HUES48 (cell line): ENCODE measurements around the gene MYO7B.

ENCODE experiments used
- H3K27ac ChIP-seq: one replicate; pipeline ENCODE4 v1.7.0; 2013; ENCODE audit warnings: low read depth, low read length, inconsistent platforms
- H3K27me3 ChIP-seq: 2 replicates; pipeline ENCODE4 v1.6.1; 2013; ENCODE audit warnings: mild to moderate bottlenecking, low read length; ENCODE audit not compliant: control insufficient read depth, insufficient read depth
- H3K36me3 ChIP-seq: 2 replicates; pipeline ENCODE4 v1.6.1; 2013; ENCODE audit warnings: low read length; ENCODE audit not compliant: control insufficient read depth, insufficient read depth
- H3K4me1 ChIP-seq: 2 replicates; pipeline ENCODE4 v1.6.1; 2013; ENCODE audit warnings: mild to moderate bottlenecking, low read length; ENCODE audit not compliant: control insufficient read depth, insufficient read depth
- H3K4me3 ChIP-seq: 2 replicates; pipeline ENCODE4 v1.5.1; 2013; ENCODE audit warnings: mild to moderate bottlenecking, low read depth, low read length
- H3K9ac ChIP-seq: 2 replicates; pipeline ENCODE4 v1.6.1; 2013; ENCODE audit warnings: mild to moderate bottlenecking, low read depth, low read length, moderate library complexity
- H3K9me3 ChIP-seq: 2 replicates; pipeline ENCODE4 v1.6.1; 2013; ENCODE audit warnings: low read length; ENCODE audit not compliant: control insufficient read depth, insufficient read depth

MYO7B gene

DNA sequence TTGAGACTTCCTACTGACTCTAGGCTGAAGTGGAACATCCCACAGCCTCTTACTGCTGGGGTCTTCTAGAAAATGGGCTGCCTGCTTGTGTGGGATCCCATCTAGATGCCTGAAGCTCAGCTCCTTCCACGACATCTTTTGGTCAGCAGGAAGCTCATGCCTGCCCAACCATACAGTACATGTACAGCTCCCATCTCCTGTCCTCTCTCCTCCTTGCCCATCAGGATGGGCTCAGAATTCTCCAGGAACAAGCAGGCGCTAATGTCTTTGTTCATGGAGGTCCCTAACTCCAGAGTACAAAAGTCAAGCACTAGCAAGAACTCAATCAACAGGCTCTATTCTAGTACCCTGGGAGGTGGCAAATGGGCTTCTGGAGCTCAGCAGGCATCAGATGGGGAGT, 78.8 kb downstream of the MYO7B start:
- H3K9me3 ChIP-seq = no peaks in the 10 kb centered on the region
- no peak overlapping the region for H3K4me3 ChIP-seq
- H3K9ac ChIP-seq = no peak overlapping the region
- no peaks in the 10 kb centered on the region for H3K27me3 ChIP-seq
- no peaks in the 10 kb centered on the region for H3K36me3 ChIP-seq
- no peaks in the 10 kb centered on the region for H3K4me1 ChIP-seq
- no peak overlapping the region for H3K27ac ChIP-seq

DNA sequence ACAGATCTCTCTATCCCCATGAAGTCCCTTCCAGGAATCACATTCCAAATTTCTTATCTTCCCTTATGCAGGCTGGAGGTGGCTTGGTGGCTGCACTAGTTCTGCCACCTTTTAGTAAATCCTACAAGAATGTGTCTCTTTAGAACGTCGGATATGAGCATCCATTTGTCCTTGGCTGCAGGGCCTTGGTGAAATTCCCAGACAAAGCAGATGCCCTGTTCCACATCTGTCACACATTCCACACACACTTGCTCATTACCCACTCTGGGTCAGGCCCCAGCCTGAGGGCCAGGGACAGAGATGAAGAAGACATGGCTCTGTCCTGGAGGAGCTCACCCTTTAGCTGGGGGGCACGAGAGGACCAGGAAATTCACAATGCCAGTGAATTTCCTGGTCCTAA, 79.2 kb downstream of the MYO7B start:
- Histone ChIP-seq H3K4me1 (no peaks in the 10 kb centered on the region), H3K27ac (no peak overlapping the region), H3K27me3 (no peaks in the 10 kb centered on the region), H3K36me3 (no peaks in the 10 kb centered on the region), H3K9ac (no peak overlapping the region), H3K9me3 (no peaks in the 10 kb centered on the region), H3K4me3 (no peak overlapping the region)

DNA sequence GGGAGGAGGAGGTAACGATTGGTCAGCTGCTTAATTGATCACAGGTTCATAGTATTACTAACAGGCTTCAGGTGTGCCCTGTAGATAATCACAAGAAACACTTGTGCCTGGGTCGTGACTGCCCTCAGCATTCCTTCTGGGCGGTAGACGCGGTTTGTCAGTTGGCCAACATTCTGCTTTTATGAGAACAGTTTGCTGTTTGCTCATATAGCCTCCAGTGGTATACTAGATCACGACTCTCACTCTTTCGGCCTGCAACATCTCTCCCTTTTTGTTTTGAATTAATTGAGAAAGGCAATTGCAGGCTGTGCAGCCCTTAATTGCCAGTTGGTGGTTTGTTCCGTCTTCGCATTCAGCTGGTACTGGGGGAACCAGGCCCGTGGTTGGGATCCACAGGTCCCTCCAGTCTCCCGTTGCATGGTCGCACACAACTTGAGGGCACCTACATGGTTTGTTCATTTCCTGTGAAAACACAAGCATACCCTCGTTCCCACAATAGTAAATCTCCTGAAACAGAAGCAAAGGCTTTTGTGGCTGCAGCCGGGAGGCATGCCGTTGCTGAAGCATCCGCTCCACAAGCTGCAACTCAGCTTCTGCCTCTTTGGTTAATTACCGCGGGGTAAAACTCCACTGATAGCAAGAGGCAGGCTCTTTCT, 80.2 kb downstream of the MYO7B start:
- H3K4me3 ChIP-seq = no peak overlapping the region
- no peaks in the 10 kb centered on the region for H3K27me3 ChIP-seq
- no peak overlapping the region for H3K27ac ChIP-seq
- no peaks in the 10 kb centered on the region for H3K36me3 ChIP-seq
- no peak overlapping the region for H3K9ac ChIP-seq
- no peaks in the 10 kb centered on the region for H3K9me3 ChIP-seq
- H3K4me1 ChIP-seq = no peaks in the 10 kb centered on the region

DNA sequence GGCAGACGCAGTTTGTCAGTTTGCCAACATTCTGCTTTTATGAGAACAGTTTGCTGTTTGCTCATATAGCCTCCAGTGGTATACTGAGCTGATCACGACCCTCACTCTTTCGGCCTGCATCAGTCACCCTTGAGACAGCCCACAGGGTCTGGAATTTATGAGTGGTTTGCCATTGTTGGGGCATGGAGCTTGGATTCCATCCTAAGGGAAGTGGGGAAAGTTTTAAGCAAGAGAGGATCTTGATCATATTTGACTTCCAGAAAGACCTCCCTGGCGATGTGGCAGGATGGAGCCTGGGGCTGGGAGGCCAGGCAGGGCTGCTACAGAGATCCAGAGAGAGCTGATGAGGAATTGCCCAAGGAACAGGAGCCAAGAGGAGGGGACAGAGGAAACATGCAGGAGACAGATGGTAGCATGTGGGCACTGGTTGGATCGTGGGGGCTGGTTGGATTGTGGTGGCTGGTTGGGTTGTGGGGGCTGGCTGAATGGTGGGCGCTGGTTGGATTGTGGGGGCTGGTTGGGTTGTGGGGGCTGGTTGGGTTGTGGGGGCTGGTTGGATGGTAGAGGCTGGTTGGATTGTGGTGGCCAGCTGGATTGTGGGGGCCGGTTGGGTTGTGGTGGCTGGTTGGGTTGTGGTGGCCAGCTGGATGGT, 83.2 kb downstream of the MYO7B start:
- no peak overlapping the region for H3K9ac ChIP-seq
- H3K27me3 ChIP-seq = no peaks in the 10 kb centered on the region
- H3K9me3 ChIP-seq = no peaks in the 10 kb centered on the region
- H3K27ac ChIP-seq = no peak overlapping the region
- H3K4me1 ChIP-seq = no peaks in the 10 kb centered on the region
- H3K36me3 ChIP-seq = no peaks in the 10 kb centered on the region
- H3K4me3 ChIP-seq = no peak overlapping the region

DNA sequence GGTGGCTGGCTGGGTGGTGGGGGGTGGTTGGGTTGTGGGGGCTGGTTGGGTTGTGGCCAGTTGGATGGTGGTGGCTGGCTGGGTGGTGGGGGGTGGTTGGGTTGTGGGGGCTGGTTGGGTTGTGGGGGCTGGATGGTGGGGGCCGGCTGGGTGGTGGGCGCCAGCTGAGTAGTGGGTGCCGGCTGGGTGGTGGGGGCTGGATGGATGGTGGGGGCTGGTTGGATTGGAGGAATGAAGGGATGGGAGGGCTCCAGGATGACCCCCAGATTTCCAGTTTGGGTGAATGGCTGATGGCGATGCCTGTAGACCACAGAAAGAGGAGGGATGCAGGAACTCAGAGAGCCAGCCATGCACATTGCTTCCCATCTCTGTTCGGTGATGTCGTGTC, 83.7 kb downstream of the MYO7B start:
- Histone ChIP-seq H3K36me3 (no peaks in the 10 kb centered on the region), H3K4me1 (no peaks in the 10 kb centered on the region), H3K4me3 (no peak overlapping the region), H3K9ac (no peak overlapping the region), H3K27ac (no peak overlapping the region), H3K27me3 (no peaks in the 10 kb centered on the region), H3K9me3 (no peaks in the 10 kb centered on the region)

DNA sequence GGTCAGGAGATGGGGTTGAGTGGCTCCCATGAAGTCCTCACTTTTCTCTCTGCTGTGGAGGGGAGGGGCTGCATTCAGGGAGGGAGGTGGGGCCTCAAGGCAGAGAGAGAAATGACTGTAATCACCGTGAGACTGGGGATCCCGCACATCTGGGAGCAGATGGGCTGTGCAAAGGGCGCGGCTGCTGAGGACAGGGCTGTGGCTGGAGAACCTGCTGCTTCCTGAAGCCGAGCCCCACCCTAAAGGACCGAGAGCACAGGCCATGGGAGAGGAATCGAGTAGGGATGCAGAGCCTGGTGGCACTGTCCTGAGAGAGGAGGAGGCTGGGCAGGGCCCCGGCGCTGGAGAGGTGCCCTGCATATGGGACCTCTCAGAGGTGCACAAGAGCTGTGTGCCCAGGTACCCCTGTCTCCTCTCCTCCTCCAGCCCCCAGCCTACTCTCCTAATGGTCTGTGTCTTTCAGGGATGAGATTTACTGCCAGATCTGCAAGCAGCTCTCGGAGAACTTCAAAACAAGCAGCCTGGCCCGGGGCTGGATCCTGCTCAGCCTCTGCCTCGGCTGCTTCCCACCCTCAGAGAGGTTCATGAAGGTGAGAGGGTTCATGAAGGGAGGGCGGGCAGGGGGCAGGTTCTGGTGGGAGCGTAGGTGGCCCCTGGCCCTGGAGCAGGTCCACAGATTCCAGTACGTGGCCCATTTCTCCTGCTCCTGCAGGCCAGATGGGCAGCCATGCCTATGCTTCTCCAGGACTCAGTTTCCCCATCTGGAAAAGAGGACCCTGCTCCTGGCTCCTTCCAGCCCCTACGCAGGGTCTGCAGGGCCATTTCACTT, 84.6 kb downstream of the MYO7B start:
- Histone ChIP-seq H3K9me3 (no peaks in the 10 kb centered on the region), H3K4me3 (no peak overlapping the region), H3K4me1 (no peaks in the 10 kb centered on the region), H3K9ac (no peak overlapping the region), H3K27me3 (no peaks in the 10 kb centered on the region), H3K27ac (no peak overlapping the region), H3K36me3 (no peaks in the 10 kb centered on the region)

DNA sequence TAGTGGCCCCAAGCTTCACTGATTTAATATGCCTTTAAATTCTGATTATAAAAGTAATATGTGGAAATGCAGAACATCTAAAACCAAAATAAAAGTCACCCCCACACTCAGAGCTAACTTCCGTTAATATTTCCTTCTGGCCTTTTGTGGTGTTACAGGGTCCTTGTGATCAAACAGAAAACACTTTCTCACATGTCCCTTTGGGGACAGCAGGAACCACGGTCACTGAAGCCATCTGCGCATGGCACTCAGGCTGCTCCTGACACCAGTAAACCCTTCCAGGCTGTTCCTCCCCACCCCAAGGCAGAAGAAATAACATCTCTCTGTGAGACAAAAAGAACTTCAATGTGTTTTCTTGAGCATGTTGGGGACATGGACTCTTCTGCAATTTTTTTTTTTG, 85.4 kb downstream of the MYO7B start:
- Histone ChIP-seq H3K4me3 (no peak overlapping the region), H3K9ac (no peak overlapping the region), H3K36me3 (no peaks in the 10 kb centered on the region), H3K9me3 (no peaks in the 10 kb centered on the region), H3K27me3 (no peaks in the 10 kb centered on the region), H3K27ac (no peak overlapping the region), H3K4me1 (no peaks in the 10 kb centered on the region)

DNA sequence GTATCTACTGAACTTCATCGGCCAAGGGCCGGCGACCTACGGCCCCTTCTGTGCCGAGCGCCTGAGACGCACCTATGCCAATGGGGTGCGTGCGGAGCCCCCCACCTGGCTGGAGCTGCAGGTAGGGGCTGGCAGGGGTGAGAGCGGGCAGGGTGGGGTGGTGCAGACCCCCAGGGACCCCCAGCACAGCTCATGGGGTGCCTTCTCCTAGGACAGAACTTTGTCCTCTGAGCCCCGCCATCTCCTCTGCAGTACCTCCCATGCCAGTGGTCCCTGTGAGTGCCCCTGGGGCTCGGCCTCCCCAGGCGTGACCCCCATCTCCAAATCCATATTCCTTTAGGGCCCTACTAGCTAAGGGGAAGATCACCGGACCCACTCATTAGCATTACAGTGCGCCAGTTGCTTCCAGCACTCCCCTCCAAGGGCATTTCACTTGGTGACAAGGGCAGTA, 86.5 kb downstream of the MYO7B start:
- Histone ChIP-seq H3K9me3 (no peaks in the 10 kb centered on the region), H3K4me3 (no peak overlapping the region), H3K27ac (no peak overlapping the region), H3K9ac (no peak overlapping the region), H3K4me1 (no peaks in the 10 kb centered on the region), H3K36me3 (no peaks in the 10 kb centered on the region), H3K27me3 (no peaks in the 10 kb centered on the region)

DNA sequence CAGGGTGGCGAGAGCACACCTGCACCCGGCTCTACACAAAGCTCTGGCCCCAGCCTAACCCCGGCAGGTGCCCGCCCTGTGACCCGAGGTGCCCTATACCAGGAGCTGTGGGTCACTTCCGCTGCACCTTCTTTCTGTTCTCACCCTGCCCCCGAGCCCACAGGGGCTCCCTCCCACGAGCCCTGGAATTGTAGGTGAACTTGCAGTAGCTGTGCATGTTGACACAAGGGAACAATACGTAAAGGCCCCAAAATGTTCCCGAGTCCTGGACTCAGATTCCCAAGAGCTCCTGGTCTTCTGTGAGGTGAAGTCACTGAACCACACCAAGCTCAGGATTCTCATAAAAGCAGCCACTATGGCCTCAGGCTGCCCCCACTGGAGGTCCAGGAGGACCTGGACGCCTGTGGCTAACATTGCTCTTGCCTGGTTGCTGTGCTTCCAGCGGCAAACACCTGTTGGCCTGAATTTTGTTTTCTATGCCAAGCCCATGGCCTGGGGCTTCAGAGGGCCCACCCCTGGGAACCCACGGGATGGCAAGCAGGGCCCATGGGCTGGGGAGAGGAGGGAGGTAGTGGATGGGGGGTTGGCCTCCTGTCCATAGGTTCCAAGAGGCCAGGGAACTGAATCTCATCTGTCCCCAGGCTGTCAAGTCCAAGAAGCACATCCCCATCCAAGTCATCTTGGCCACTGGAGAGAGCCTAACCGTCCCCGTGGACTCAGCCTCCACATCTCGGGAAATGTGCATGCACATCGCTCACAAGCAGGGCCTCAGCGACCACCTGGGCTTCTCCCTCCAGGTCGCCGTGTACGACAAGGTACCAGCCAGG, 87.3 kb downstream of the MYO7B start:
- Histone ChIP-seq H3K9me3 (no peaks in the 10 kb centered on the region), H3K4me3 (no peak overlapping the region), H3K27me3 (no peaks in the 10 kb centered on the region), H3K27ac (no peak overlapping the region), H3K4me1 (no peaks in the 10 kb centered on the region), H3K9ac (no peak overlapping the region), H3K36me3 (no peaks in the 10 kb centered on the region)

DNA sequence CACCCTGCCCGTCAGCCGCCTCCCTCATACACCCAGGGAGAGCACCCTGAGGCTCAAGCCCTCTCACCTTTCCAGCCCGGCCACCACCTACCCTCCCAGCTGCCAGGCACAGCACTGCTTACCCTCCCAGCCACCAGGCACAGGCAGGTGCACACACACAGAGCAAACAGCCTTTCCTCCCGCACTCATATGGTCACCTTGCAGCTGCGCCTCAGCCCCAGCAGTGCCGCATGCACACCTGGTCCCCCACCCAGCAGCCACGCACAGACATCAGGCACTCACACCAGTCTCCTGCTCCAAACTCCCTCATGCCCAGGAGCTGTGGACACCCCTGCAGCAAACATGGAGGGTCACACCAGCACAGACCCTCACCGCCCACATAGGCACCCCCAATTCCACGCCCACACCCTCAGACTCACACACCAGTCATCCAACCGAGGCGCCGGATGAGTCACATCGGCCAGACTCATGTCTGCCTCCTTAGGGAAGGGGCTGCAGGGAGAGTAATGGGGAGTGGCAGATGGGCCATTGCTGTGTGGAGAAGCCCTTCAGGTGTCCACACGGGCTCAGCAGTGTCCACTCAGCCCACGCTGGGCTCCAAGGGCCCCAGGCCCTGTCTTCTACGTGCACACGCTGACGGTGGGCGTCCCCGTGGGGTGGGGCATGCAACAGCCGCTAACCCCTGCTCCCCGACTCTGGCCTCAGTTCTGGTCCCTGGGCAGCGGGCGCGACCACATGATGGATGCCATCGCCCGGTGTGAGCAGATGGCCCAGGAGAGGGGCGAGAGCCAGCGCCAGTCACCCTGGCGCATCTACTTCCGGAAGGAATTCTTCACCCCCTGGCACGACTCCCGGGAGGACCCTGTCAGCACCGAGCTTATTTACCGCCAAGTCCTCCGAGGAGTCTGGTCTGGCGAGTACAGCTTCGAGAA, 88.2 kb downstream of the MYO7B start:
- no peaks in the 10 kb centered on the region for H3K9me3 ChIP-seq
- no peak overlapping the region for H3K9ac ChIP-seq
- no peak overlapping the region for H3K27ac ChIP-seq
- no peaks in the 10 kb centered on the region for H3K4me1 ChIP-seq
- H3K4me3 ChIP-seq = no peak overlapping the region
- no peaks in the 10 kb centered on the region for H3K36me3 ChIP-seq
- H3K27me3 ChIP-seq = no peaks in the 10 kb centered on the region
